ENCODE measurements around the gene ZNF385A.
A peak's percentile ranks its signal among the peaks of the same experiment; 100 is the strongest.
"Not testable (repeated sequence)": the region's sequence is repeated elsewhere in the genome, so short reads cannot be mapped to it uniquely, and the experiment has no call there.

Gene ZNF385A

GRCh38 chr12:54341378-54342300 is 42.9 kb downstream of the ZNF385A start:
- H3K36me3 Mint-ChIP-seq = peaks cover 41% of the 10 kb centered on the region
- CTCF ChIA-PET = interaction anchor here (1.4 to 2.0 kb wide), 2 partner anchors 19 to 38 kb away, joined by 3 to 9 read pairs; no protein-coding TSS in a partner anchor
- no peaks in the 10 kb centered on the region for H3K9me3 Mint-ChIP-seq
- H3K27ac Mint-ChIP-seq = peak overlapping the region; percentile 58
- no peaks in the 10 kb centered on the region for H3K27me3 Mint-ChIP-seq
- no peaks in the 10 kb centered on the region for H3K4me1 Mint-ChIP-seq
- DNase-seq = no peak
- H3K4me3 Mint-ChIP-seq = no peak overlapping the region

GRCh38 chr12:54340846-54341245 is 43.7 kb downstream of the ZNF385A start:
- CTCF ChIA-PET = interaction anchor here (1.4 to 2.0 kb wide), 2 partner anchors 19 to 39 kb away, joined by 3 to 9 read pairs; no protein-coding TSS in a partner anchor
- Mint-ChIP-seq H3K27me3 (no peaks in the 10 kb centered on the region), H3K4me1 (peaks cover 3% of the 10 kb centered on the region), H3K4me3 (no peak overlapping the region), H3K36me3 (peaks cover 39% of the 10 kb centered on the region), H3K9me3 (no peaks in the 10 kb centered on the region), H3K27ac (peak overlapping the region; percentile 67)
- no peak for DNase-seq

- DNase-seq = no peak
- peaks cover 3% of the 10 kb centered on the region for H3K4me1 Mint-ChIP-seq
- CTCF ChIA-PET = interaction anchor here (1.5 to 7.2 kb wide), 5 partner anchors 8 to 60 kb away, joined by 3 to 89 read pairs (median 40); no protein-coding TSS in a partner anchor
- no peak overlapping the region for H3K27ac Mint-ChIP-seq
- peaks cover 25% of the 10 kb centered on the region for H3K36me3 Mint-ChIP-seq
- no peaks in the 10 kb centered on the region for H3K27me3 Mint-ChIP-seq
- H3K4me3 Mint-ChIP-seq = no peak overlapping the region
- H3K9me3 Mint-ChIP-seq = no peaks in the 10 kb centered on the region
Measured at GRCh38 chr12:54338698-54339296, 45.7 kb downstream of the ZNF385A start.

- Mint-ChIP-seq H3K27ac (no peak overlapping the region), H3K4me3 (no peak overlapping the region), H3K4me1 (peaks cover 10% of the 10 kb centered on the region), H3K36me3 (peaks cover 19% of the 10 kb centered on the region), H3K27me3 (no peaks in the 10 kb centered on the region), H3K9me3 (no peaks in the 10 kb centered on the region)
- no peak for DNase-seq
- CTCF ChIA-PET = interaction anchor here (0.7 to 7.2 kb wide), 13 partner anchors 9 to 96 kb away, joined by 3 to 89 read pairs (median 10); partner anchors contain the start of gene COPZ1
Measured at GRCh38 chr12:54337854-54338650, 46.5 kb downstream of the ZNF385A start.

- Mint-ChIP-seq H3K36me3 (peaks cover 14% of the 10 kb centered on the region), H3K27me3 (no peaks in the 10 kb centered on the region), H3K4me3 (no peak overlapping the region), H3K9me3 (no peaks in the 10 kb centered on the region), H3K27ac (no peak overlapping the region), H3K4me1 (peaks cover 10% of the 10 kb centered on the region)
- no peak for DNase-seq
- CTCF ChIA-PET = interaction anchor here (0.7 to 7.2 kb wide), 15 partner anchors 9 to 106 kb away, joined by 3 to 89 read pairs (median 9); partner anchors contain the start of gene COPZ1
Measured at GRCh38 chr12:54337280-54337842, 47.2 kb downstream of the ZNF385A start.

GRCh38 chr12:54333420-54334034 is 51.0 kb downstream of the ZNF385A start:
- Mint-ChIP-seq H3K4me1 (peaks cover 43% of the 10 kb centered on the region), H3K27ac (no peak overlapping the region)
- CTCF ChIA-PET = interaction anchor here (0.7 to 7.2 kb wide), 7 partner anchors 9 to 1678 kb away, joined by 3 to 89 read pairs (median 40); partner anchors contain the start of gene COPZ1

GRCh38 chr12:54331461-54331860 is 53.1 kb downstream of the ZNF385A start:
- no peaks in the 10 kb centered on the region for H3K9me3 Mint-ChIP-seq
- CTCF ChIA-PET = interaction anchor here (1.1 to 7.1 kb wide), 2 partner anchors 28 to 36 kb away, joined by 4 to 45 read pairs; no protein-coding TSS in a partner anchor
- H3K27ac Mint-ChIP-seq = peak overlapping the region; percentile 71
- H3K4me1 Mint-ChIP-seq = peaks cover 58% of the 10 kb centered on the region
- H3K36me3 Mint-ChIP-seq = peaks cover 24% of the 10 kb centered on the region
- H3K4me3 Mint-ChIP-seq = no peak overlapping the region
- no peak for DNase-seq
- H3K27me3 Mint-ChIP-seq = no peaks in the 10 kb centered on the region

More at GRCh38 chr12:54333420-54334034, 51.0 kb downstream of the ZNF385A start:
- H3K27me3 Mint-ChIP-seq = no peaks in the 10 kb centered on the region
- H3K4me3 Mint-ChIP-seq = no peak overlapping the region
- H3K9me3 Mint-ChIP-seq = no peaks in the 10 kb centered on the region
- DNase-seq = no peak
- H3K36me3 Mint-ChIP-seq = peaks cover 21% of the 10 kb centered on the region

GRCh38 chr12:54330442-54330841 is 54.1 kb downstream of the ZNF385A start:
- peak overlapping the region; percentile 63 for H3K27ac Mint-ChIP-seq
- no peak overlapping the region for H3K4me3 Mint-ChIP-seq
- CTCF ChIA-PET = interaction anchor here (0.8 to 1.1 kb wide), 2 partner anchors 69 to 114 kb away, joined by 3 read pairs; no protein-coding TSS in a partner anchor

GRCh38 chr12:54329759-54330158 is 54.8 kb downstream of the ZNF385A start:
- Mint-ChIP-seq H3K4me3 (no peak overlapping the region), H3K27me3 (no peaks in the 10 kb centered on the region), H3K36me3 (peaks cover 24% of the 10 kb centered on the region), H3K9me3 (no peaks in the 10 kb centered on the region), H3K4me1 (peaks cover 66% of the 10 kb centered on the region), H3K27ac (no peak overlapping the region)
- CTCF ChIA-PET = interaction anchor here (0.8 to 1.1 kb wide), 3 partner anchors 39 to 113 kb away, joined by 3 read pairs; no protein-coding TSS in a partner anchor
- DNase-seq = no peak

More at GRCh38 chr12:54330442-54330841, 54.1 kb downstream of the ZNF385A start:
- DNase-seq = no peak
- Mint-ChIP-seq H3K9me3 (no peaks in the 10 kb centered on the region), H3K4me1 (peaks cover 60% of the 10 kb centered on the region), H3K36me3 (peaks cover 24% of the 10 kb centered on the region), H3K27me3 (no peaks in the 10 kb centered on the region)

- peaks cover 24% of the 10 kb centered on the region for H3K36me3 Mint-ChIP-seq
- DNase-seq = no peak
- no peaks in the 10 kb centered on the region for H3K9me3 Mint-ChIP-seq
- no peaks in the 10 kb centered on the region for H3K27me3 Mint-ChIP-seq
- H3K4me3 Mint-ChIP-seq = peak overlapping the region; percentile 41
- peak overlapping the region; percentile 87 for H3K27ac Mint-ChIP-seq
- CTCF ChIA-PET = interaction anchor here (1.0 to 1.9 kb wide), 2 partner anchors 8 to 40 kb away, joined by 3 to 12 read pairs; no protein-coding TSS in a partner anchor
- peaks cover 70% of the 10 kb centered on the region for H3K4me1 Mint-ChIP-seq
Measured at GRCh38 chr12:54328595-54329337, 55.8 kb downstream of the ZNF385A start.

GRCh38 chr12:54325442-54326109 is 59.0 kb downstream of the ZNF385A start:
- not testable (repeated sequence) for H3K27me3 Mint-ChIP-seq, H3K9me3 Mint-ChIP-seq, DNase-seq
- Mint-ChIP-seq H3K27ac (peak overlapping the region; percentile 86), H3K36me3 (peaks cover 16% of the 10 kb centered on the region), H3K4me3 (peak overlapping the region; percentile 88), H3K4me1 (peaks cover 51% of the 10 kb centered on the region)
- CTCF ChIA-PET = interaction anchor here (0.7 to 2.6 kb wide), 15 partner anchors 8 to 103 kb away, joined by 3 to 20 read pairs (median 4); no protein-coding TSS in a partner anchor

Data from activated naive CD4-positive, alpha-beta T cell treated with anti-CD3 and anti-CD28 coated beads, Interleukin-2, amount 10 ng/mL, durations not matched to agents 7 days and 5 days (primary cell).